Panc1 (cell line): ENCODE results near the gene KDM2B. TPM values are rescaled to one million over a fixed set of nuclear protein-coding genes. Genes with fewer than 3 reads are reported as not detected.

Experiments used
- ATAC-seq: fragments of 200-7000 bp; cut with Tn5 transposase; 2 replicates; pipeline ENCODE4 v1.9.1; 2020; ENCODE audit warnings: mild to moderate bottlenecking, moderate library complexity
- BruUV-seq: library from RNA; stranded (reverse); fragments of 400-500 nt; replicated peaks from 2 replicates; lab custom pipeline; 2021; lab: Mats Ljungman, UMichigan
- CTCF ChIA-PET: fragments of 300-600 bp; sonication (Branson Sonifier 250); formaldehyde crosslinking; loops from one replicate; lab custom pipeline; 2022; ENCODE audit warnings: antibody characterized with exemption; lab: Charles Lee
- POLR2A ChIA-PET: fragments of 300-600 bp; sonication (Branson Sonifier 250); formaldehyde crosslinking; loops from one replicate; lab custom pipeline; 2022; ENCODE audit warnings: antibody characterized with exemption; lab: Charles Lee
- DNase-seq: peaks from one replicate; pipeline ENCODE4 v3.0.0-alpha.2; 2010; ENCODE audit warnings: low read depth, low spot score
- H3K27ac ChIP-seq: 2 replicates; pipeline ENCODE4 v1.5.1; 2011; ENCODE audit warnings: mild to moderate bottlenecking, low read length, inconsistent platforms
- H3K27me3 ChIP-seq: fragments of 200-500 bp; sonication (Bioruptor generic); 2 replicates; pipeline ENCODE4 v1.6.0; 2014; ENCODE audit warnings: low read length, inconsistent platforms; ENCODE audit not compliant: control insufficient read depth, insufficient read depth
- H3K36me3 ChIP-seq: fragments of 200-500 bp; sonication (Bioruptor generic); 2 replicates; pipeline ENCODE4 v1.5.1; 2014; ENCODE audit warnings: inconsistent platforms, mild to moderate bottlenecking, low read length, moderate library complexity; ENCODE audit not compliant: control insufficient read depth, insufficient read depth
- H3K4me1 ChIP-seq: 2 replicates; pipeline ENCODE4 v1.5.1; 2011; ENCODE audit warnings: inconsistent platforms, mild to moderate bottlenecking, low read length, moderate library complexity; ENCODE audit not compliant: control insufficient read depth, insufficient read depth
- H3K4me3 ChIP-seq, 2 experiments: 2 replicates each; pipeline ENCODE4 v1.5.1; 2011 to 2012; ENCODE audit warnings: low read depth in 2 of 2, low read length in 2 of 2, mild to moderate bottlenecking in 2 of 2, inconsistent platforms in 1 of 2, moderate library complexity in 1 of 2
- H3K9me3 ChIP-seq: fragments of 200-500 bp; sonication (Bioruptor generic); 2 replicates; pipeline ENCODE4 v1.5.1; 2014; ENCODE audit warnings: low read depth, mild to moderate bottlenecking, inconsistent platforms, low read length, moderate library complexity; ENCODE audit not compliant: control insufficient read depth, insufficient read depth
- CTCF ChIP-seq: fragments of 450-650 bp; IDR thresholded peaks from 2 replicates; pipeline ENCODE4 v1.5.1; 2017; ENCODE audit warnings: mild to moderate bottlenecking
- POLR2AphosphoS5 ChIP-seq: IDR thresholded peaks from 2 replicates; pipeline ENCODE4 v1.6.1; 2012; ENCODE audit warnings: mild to moderate bottlenecking, low read depth, low read length, moderate library complexity
- REST ChIP-seq, 2 experiments: IDR thresholded peaks; 2 replicates each; pipeline ENCODE4 v1.6.1; 2011 to 2012; ENCODE audit warnings: low read depth in 2 of 2, control low read depth in 1 of 2, low read length in 1 of 2, mild to moderate bottlenecking in 1 of 2, moderate library complexity in 1 of 2; ENCODE audit not compliant: insufficient read depth in 1 of 2
- SIN3A ChIP-seq: IDR thresholded peaks from 2 replicates; pipeline ENCODE4 v1.6.1; 2012; ENCODE audit warnings: low read depth, mild to moderate bottlenecking, low read length, moderate library complexity, borderline replicate concordance; ENCODE audit not compliant: insufficient read depth
- TCF7L2 ChIP-seq: IDR thresholded peaks from 2 replicates; pipeline ENCODE4 v1.6.1; 2011; ENCODE audit warnings: mild to moderate bottlenecking, low read depth, low read length, inconsistent platforms
- in situ Hi-C: cut with HindIII; loops from 2 replicates; pipeline ENCODE4 v1.10.0; 2016; ENCODE audit warnings: low sequenced_read_pairs, low pct_unique_long_range_greater_than_20kb
- intact Hi-C: fragments of 100-400 bp; cut with micrococcal nuclease; formaldehyde crosslinking; loops from one replicate; pipeline ENCODE4 v1.10.0; 2022; ENCODE audit not compliant: unreplicated experiment
- total RNA-seq: library from RNA; stranded (reverse); gene quantifications from one replicate; pipeline ENCODE4 v1.2.1, GENCODE V29; 2021; ENCODE audit not compliant: unreplicated experiment

KDM2B gene
- total RNA-seq, 1 experiment from 2014 or later: 27.5 TPM

GRCh38 chr12:121600702-121601336 is 20.0 kb upstream of the KDM2B start:
- POLR2A ChIA-PET: interaction anchor here (0.6 kb wide), 1 partner anchor 54 kb away, joined by 9 read pairs; no protein-coding TSS in a partner anchor
- BruUV-seq: no TSS peak
- DNase-seq (no peak), ATAC-seq (no peak)
- intact Hi-C loops (no loop called here), in situ Hi-C loops (no loop called here)
- no peaks in the 10 kb centered on the region for H3K9me3 ChIP-seq
- TF ChIP-seq TCF7L2: no peak
- TF ChIP-seq SIN3A: no peak
- no peak for TF ChIP-seq POLR2AphosphoS5
- TF ChIP-seq REST (IDR thresholded peaks at IDR 0.05; ENCODE audit: insufficient read depth in 1 of 2, low read depth in 2 of 2, low read length in 1 of 2): no peak
- no peak for TF ChIP-seq CTCF
- H3K27me3 ChIP-seq: no peaks in the 10 kb centered on the region
- CTCF ChIA-PET: no interaction called here
- no peaks in the 10 kb centered on the region for H3K36me3 ChIP-seq
- no peaks in the 10 kb centered on the region for H3K4me1 ChIP-seq
- H3K4me3 ChIP-seq: no peak overlapping the region
- no peak overlapping the region for H3K27ac ChIP-seq

- TF ChIP-seq POLR2AphosphoS5: no peak
- no peak for TF ChIP-seq TCF7L2
- TF ChIP-seq CTCF: no peak
- ChIA-PET POLR2A (no interaction called here), CTCF (interaction anchor here (0.6 kb wide), 1 partner anchor 29 kb away, joined by 3 read pairs; no protein-coding TSS in a partner anchor)
- Histone ChIP-seq H3K9me3 (no peaks in the 10 kb centered on the region), H3K36me3 (no peaks in the 10 kb centered on the region), H3K4me1 (no peaks in the 10 kb centered on the region), H3K27ac (no peak overlapping the region), H3K4me3 (no peak overlapping the region), H3K27me3 (no peaks in the 10 kb centered on the region)
- in situ Hi-C loops (no loop called here), intact Hi-C loops (no loop called here)
- BruUV-seq: no TSS peak
- ATAC-seq (no peak), DNase-seq (no peak)
Measured at GRCh38 chr12:121596526-121596925, 15.7 kb upstream of the KDM2B start.
